ENCODE measurements around the gene MYOG. TPM values are rescaled to one million over a fixed set of nuclear protein-coding genes. Genes with fewer than 3 reads are reported as not detected.

Gene MYOG
- total and polyA plus RNA-seq, 7 donors, result 9.7 to 451 (median 160) TPM

- Histone ChIP-seq H3K36me3 (ENCODE audit: insufficient read depth in 1 of 2, low read depth in 1 of 2) (no peaks in the 10 kb centered on the region), H3K9me3 (no peaks in the 10 kb centered on the region), H3K4me1 (peaks cover under 1% of the 10 kb centered on the region), H3K27ac (no peak overlapping the region), H3K4me3 (no peak overlapping the region), H3K27me3 (ENCODE audit: insufficient read depth in 3 of 3, low read length in 2 of 3) (no peaks in the 10 kb centered on the region)
- DNase-seq (no peak), ATAC-seq (no peak)
- intact Hi-C loops (cut with DNase I), result no loop called here
- TF ChIP-seq, protein P1, sequence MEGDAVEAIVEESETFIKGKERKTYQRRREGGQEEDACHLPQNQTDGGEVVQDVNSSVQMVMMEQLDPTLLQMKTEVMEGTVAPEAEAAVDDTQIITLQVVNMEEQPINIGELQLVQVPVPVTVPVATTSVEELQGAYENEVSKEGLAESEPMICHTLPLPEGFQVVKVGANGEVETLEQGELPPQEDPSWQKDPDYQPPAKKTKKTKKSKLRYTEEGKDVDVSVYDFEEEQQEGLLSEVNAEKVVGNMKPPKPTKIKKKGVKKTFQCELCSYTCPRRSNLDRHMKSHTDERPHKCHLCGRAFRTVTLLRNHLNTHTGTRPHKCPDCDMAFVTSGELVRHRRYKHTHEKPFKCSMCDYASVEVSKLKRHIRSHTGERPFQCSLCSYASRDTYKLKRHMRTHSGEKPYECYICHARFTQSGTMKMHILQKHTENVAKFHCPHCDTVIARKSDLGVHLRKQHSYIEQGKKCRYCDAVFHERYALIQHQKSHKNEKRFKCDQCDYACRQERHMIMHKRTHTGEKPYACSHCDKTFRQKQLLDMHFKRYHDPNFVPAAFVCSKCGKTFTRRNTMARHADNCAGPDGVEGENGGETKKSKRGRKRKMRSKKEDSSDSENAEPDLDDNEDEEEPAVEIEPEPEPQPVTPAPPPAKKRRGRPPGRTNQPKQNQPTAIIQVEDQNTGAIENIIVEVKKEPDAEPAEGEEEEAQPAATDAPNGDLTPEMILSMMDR (IDR thresholded peaks at IDR 0.05), result no peak
These were observed 19.1 kb upstream of the MYOG start for GRCh38 chr1:203104789-203105390.

- DNase-seq (no peak), ATAC-seq (no peak)
- Histone ChIP-seq H3K36me3 (ENCODE audit: insufficient read depth in 1 of 2, low read depth in 1 of 2) (no peaks in the 10 kb centered on the region), H3K27me3 (ENCODE audit: insufficient read depth in 3 of 3, low read length in 2 of 3) (no peaks in the 10 kb centered on the region), H3K9me3 (no peaks in the 10 kb centered on the region), H3K27ac (no peak overlapping the region), H3K4me1 (peaks cover 8% of the 10 kb centered on the region), H3K4me3 (no peak overlapping the region)
- TF ChIP-seq, protein P1 (IDR thresholded peaks at IDR 0.05), result no peak
- intact Hi-C loops (cut with DNase I), result no loop called here
- WGBS, 3 donors, result 87 to 94% (median 89%) methylated on average over 6 of the region's 6 CpGs
These were observed 18.1 kb upstream of the MYOG start for GRCh38 chr1:203103829-203104495.

DNA sequence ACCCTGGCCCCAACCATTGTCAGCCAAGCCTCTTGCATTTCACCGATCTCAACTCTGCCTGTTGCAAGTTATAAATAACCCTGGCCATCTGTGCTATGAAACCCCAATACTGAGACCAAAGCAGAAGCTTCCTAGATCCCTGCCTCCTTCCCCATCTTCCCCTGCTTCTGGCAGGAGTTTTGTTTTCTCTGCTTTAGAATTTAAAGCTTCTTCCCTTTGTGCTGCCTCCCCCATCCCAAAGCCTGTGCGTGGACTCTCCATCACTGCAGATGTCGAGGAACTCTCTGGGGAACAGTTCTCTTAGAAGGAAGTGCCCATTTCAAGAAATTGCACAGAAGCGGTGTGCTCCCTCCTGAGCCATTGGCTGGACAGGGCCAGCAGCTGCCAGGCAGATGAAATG, 17.4 kb upstream of the MYOG start:
- Histone ChIP-seq H3K4me1 (peaks cover 16% of the 10 kb centered on the region), H3K27me3 (ENCODE audit: insufficient read depth in 3 of 3, low read length in 2 of 3) (no peaks in the 10 kb centered on the region), H3K36me3 (ENCODE audit: insufficient read depth in 1 of 2, low read depth in 1 of 2) (no peaks in the 10 kb centered on the region), H3K27ac (no peak overlapping the region), H3K4me3 (no peak overlapping the region), H3K9me3 (no peaks in the 10 kb centered on the region)
- TF ChIP-seq, protein P1 (IDR thresholded peaks at IDR 0.05), result no peak
- WGBS, 3 donors, result 32 to 47% (median 40%) methylated on average over 4 of the region's 4 CpGs
- intact Hi-C loops (cut with DNase I), result no loop called here
- DNase-seq (no peak), ATAC-seq (no peak)

GRCh38 chr1:203101813-203102634, 16.2 kb upstream of the MYOG start:
- TF ChIP-seq, protein P1 (IDR thresholded peaks at IDR 0.05), result no peak
- intact Hi-C loops (cut with DNase I), result no loop called here

More at GRCh38 chr1:203101813-203102634, 16.2 kb upstream of the MYOG start:
- Histone ChIP-seq H3K4me1 (peaks cover 20% of the 10 kb centered on the region), H3K27me3 (ENCODE audit: insufficient read depth in 3 of 3, low read length in 2 of 3) (no peaks in the 10 kb centered on the region), H3K9me3 (no peaks in the 10 kb centered on the region), H3K4me3 (no peak overlapping the region), H3K27ac (no peak overlapping the region), H3K36me3 (ENCODE audit: insufficient read depth in 1 of 2, low read depth in 1 of 2) (no peaks in the 10 kb centered on the region)
- no peak for DNase-seq
- 71 to 79% (median 76%) methylated on average over 6 of the region's 6 CpGs for WGBS, 3 donors
- ATAC-seq, result no peak
